ENCODE results near the gene FBH1.

The FBH1 gene

DNA sequence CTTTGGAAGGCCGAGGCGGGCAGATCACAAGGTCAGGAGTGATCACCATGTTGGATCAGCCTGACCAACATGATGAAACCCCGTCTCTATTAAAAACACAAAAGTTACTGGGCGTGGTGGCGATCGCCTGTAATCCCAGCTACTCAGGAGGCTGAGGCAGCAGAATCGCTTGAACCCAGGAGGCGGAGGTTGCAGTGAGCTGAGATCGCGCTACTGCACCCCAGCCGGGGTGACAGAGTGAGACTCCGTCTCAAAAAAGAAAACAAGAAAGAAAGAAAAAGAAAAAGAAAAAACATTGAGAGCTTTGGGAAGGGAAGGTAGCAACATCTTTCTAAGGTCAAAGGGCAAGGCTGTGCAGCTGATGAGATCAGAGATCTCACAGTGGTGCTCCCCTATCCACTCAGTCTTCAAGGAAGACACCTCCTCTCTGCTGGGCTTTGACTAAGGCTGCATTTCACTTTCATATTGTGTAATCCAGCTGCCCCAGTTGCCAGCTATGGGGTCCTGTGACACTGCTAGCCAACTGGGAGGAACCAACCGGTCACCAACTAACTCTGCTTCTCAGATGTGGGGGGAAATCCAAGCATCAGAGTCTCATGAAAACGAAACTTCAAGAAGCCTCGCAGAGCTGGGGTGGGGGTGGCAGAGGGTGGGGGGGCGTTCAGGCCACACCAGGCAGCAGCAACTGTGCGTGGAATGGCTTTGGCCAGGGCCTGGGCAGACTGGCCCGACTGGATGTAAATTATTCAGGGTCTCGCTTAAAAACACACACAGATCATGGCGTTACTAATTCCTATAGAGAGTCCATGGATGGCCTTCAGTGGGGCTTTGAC, 85.8 kb downstream of the FBH1 start:
- FAIRE-seq (no peak), DNase-seq (ENCODE audit: insufficient read length, low spot score) (no peak)
- TF ChIP-seq, protein P1, sequence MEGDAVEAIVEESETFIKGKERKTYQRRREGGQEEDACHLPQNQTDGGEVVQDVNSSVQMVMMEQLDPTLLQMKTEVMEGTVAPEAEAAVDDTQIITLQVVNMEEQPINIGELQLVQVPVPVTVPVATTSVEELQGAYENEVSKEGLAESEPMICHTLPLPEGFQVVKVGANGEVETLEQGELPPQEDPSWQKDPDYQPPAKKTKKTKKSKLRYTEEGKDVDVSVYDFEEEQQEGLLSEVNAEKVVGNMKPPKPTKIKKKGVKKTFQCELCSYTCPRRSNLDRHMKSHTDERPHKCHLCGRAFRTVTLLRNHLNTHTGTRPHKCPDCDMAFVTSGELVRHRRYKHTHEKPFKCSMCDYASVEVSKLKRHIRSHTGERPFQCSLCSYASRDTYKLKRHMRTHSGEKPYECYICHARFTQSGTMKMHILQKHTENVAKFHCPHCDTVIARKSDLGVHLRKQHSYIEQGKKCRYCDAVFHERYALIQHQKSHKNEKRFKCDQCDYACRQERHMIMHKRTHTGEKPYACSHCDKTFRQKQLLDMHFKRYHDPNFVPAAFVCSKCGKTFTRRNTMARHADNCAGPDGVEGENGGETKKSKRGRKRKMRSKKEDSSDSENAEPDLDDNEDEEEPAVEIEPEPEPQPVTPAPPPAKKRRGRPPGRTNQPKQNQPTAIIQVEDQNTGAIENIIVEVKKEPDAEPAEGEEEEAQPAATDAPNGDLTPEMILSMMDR (IDR thresholded peaks at IDR 0.05; ENCODE audit: insufficient read depth, missing control alignments), result no peak

DNA sequence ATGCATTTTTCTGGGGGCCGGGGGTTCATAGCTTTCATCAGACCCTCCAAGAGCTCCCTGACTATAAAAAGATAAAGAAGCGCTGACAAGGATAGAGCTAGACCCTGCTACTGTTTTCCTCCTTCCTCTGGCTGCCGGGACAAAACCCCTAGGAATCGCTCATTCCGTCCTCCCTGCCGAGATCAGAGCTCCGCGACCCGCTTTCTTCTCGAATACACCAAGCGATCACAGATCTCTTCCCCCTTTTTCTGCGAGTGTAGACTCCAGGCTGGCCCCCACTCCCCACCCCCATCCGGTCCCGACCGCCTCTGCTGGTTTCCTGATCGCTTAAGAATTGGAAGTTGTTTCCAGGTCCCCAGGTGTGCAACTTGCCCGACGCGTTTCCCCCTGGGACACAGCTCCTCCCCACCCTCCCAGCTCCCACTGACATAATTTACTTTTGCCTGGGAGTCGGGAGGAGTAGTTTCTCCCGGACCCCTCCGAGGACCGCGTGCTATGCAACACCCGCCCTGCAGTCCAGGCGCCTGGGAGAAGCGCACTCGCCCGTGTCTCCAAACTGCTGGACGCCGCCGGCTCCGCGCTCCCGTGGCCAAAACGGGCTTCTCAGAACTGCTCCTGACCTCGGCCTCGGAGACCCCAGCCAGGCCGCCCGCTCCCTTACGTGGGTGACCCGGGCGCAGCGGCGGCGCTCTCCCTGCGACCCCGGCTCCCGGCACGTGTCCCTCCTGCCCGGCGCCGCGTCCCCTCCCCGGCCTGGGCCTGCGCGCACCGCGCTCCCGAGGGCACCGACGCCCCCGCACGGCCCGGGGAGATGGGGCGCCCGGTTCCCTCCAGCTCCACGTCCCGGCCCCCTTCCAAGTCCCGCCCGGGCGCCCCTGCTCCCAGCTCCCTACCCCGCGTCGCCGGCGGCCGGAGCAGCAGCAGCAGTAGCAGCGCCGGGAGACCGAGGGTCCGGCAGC, 86.7 kb downstream of the FBH1 start:
- no peak for FAIRE-seq
- TF ChIP-seq, protein P1 (IDR thresholded peaks at IDR 0.05; ENCODE audit: insufficient read depth, missing control alignments), result no peak
- DNase-seq (ENCODE audit: insufficient read length, low spot score), result no peak

DNA sequence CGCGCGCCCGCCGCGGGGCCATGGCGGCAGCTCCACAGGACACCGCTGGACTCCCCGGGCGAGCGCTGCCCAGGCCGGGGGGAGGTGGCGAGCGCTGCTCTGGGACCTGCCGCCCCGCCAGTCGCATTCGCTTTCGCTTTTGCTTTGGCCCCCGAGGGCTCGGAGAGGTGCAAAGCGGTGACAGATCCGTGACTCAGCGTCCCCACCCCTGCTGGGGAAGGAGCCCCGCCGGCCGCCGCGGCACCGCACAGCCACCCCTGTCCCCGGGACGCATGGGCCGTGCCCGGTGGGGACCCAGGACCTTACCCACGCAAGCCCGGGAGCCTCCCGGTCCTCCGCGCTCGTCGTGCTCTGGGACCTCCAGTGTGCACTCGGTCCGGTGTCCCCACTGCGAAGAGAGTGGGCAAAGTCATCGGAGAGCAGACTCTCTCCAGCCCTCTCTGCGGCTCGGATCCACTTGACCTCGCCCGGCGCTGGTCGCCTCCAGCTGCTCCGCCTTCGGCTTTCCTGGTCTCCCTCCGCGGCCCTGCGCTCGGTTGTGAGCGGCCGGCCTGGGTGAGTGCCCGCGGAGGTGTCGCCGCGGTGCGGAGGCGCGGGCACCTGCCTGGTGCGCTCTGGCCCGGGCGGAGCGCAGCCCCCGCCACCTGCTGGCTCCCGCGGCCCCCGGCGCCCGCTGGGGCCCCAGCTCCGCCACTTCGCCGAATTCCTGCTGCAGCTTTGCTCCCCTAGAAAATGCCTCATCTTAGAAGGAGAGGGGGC, 87.6 kb downstream of the FBH1 start, which contains the start of gene IL15RA:
Gene IL15RA, minus strand, starts transcription at position 73 of the 759 bp plus-strand sequence. Its CDS starts 51 bp downstream, at position 22.
- DNase-seq (ENCODE audit: insufficient read length, low spot score), result no peak
- no peak for FAIRE-seq
- TF ChIP-seq, protein P1 (IDR thresholded peaks at IDR 0.05; ENCODE audit: insufficient read depth, missing control alignments), result no peak

DNA sequence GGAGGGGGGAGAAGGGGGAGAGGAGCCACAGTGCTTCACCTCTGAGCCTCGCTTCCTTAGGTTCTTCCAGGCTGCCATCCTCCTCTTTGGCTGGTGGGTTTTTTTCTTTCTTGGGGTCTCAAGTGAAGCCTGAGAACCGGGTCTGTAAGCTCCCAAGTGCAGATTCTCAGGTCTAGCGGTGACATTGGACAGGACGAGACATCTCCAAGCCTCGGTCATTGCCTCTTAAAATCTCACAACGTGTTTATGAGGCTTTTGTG, 88.1 kb downstream of the FBH1 start:
- TF ChIP-seq, protein P1 (IDR thresholded peaks at IDR 0.05; ENCODE audit: insufficient read depth, missing control alignments), result no peak
- DNase-seq (ENCODE audit: insufficient read length, low spot score), result no peak
- FAIRE-seq, result no peak

DNA sequence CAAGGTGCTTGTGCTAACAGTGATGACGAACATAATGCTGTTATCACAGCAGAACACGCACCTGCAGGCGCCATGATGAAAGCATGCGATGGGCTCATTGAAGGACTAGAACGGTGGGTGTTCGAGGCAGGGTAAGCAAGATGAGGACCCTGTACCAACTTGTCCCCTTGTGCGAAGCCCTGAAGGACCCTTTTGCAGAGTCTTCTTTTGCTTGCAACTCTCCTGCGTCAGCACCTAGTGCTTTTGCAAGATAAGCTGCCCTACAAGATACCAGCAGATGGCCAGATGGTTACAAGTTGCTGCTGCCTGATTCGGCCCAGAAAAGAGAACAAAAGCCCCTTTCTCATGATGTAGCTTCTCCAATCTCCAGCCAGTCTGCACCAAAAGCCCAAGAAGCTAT, 91.5 kb downstream of the FBH1 start:
- no peak for DNase-seq (ENCODE audit: insufficient read length, low spot score)
- FAIRE-seq, result no peak
- TF ChIP-seq, protein P1 (IDR thresholded peaks at IDR 0.05; ENCODE audit: insufficient read depth, missing control alignments), result no peak

DNA sequence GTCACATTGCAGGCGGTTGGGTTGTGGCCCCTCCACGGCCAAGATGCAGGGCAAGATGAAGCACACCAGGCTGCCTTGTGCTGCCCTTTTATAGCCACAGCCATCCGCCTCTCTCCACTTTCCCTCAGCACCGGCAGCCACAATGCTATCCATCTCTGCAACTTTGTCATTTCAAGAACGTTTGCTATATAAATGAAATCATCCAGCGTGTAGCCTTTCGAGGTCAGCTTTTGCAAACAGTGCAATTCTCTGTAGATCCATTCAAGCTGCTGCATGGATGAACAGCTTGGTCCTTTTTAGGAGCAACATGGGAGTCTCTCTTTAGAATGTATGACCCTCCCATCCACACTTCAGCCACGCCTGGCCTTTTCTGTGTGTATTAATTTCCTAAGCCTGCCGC, 93.7 kb downstream of the FBH1 start:
- TF ChIP-seq, protein P1 (IDR thresholded peaks at IDR 0.05; ENCODE audit: insufficient read depth, missing control alignments), result no peak
- FAIRE-seq (no peak), DNase-seq (ENCODE audit: insufficient read length, low spot score) (no peak)
